Cardiac septum (tissue), 1 donor: ENCODE data around the gene RAVER1. TPM values are rescaled to one million over a fixed set of nuclear protein-coding genes. Genes with fewer than 3 reads are reported as not detected.

Experiments
- DNase-seq: peaks from one replicate; pipeline ENCODE4 v3.0.0-alpha.2; 2020; ENCODE audit warnings: low spot score
- intact Hi-C: fragments of 100-400 bp; cut with DNase I; formaldehyde crosslinking; loops from one replicate; pipeline ENCODE4 v1.14.0; 2022
- total RNA-seq: library from RNA; stranded (reverse); fragmentation: NEBNext Ultra II Directional; extraction: Animal tissue kit (Norgen Biotek cat#: 25700); gene quantifications from one replicate; pipeline ENCODE4 v1.2.1, GENCODE V29; 2021
- donor health status: DM: no; HTN: no; CAD: no.

The RAVER1 gene
- total RNA-seq, 1 donor from 2014 or later: 17.8 TPM

DNA sequence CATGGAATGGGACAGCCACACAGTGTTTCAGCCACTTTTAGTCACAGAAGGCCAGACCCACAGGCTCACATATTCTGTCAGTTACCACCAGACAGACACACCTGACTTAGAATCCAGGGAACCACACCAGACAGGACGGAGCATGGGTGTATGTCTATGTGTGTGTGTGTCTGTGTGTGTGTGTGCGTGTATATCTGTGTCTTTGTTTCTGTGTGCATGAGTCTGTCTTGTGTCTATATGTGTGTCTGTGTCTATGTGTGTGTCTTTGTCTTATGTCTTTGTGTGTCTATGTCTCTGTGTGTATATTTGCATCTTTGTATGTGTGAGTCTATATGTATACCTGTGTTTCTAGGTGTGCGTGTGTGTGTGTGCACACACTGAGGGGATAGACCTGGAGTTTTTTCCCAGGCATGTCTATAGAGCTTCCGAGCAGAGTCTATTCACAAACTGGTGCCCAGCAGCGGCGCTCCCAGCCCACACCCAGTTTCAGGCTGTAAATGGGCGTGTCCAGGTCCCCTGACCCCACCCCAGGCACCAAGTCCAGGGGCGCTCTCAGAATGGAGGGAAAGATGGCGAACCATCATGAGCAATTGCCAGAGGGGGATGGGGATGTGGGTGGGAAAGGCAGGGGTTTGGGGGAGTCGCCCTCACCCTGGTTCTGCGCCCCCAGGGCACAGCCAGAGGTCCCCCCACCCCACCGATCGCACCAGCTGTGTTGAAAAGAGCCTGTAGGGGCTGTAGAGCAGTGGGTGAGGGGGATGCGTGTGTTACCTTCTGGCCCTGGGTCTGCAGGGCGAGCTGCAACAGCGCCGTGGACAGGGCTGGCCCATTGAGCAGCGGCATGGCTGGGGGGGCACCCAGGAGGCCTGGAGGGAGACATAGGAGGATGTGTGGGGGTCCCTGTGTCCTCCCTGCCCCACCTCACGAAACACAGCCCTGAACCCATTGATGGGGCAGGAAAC is 11.2 kb downstream of the RAVER1 start:
- no peak for DNase-seq
- intact Hi-C loops: no loop called here

GRCh38 chr19:10321417-10321797 is 11.9 kb downstream of the RAVER1 start:
- intact Hi-C loops: no loop called here
- no peak for DNase-seq

GRCh38 chr19:10320602-10321416 is 12.5 kb downstream of the RAVER1 start:
- intact Hi-C loops: no loop called here
- DNase-seq: no peak

DNA sequence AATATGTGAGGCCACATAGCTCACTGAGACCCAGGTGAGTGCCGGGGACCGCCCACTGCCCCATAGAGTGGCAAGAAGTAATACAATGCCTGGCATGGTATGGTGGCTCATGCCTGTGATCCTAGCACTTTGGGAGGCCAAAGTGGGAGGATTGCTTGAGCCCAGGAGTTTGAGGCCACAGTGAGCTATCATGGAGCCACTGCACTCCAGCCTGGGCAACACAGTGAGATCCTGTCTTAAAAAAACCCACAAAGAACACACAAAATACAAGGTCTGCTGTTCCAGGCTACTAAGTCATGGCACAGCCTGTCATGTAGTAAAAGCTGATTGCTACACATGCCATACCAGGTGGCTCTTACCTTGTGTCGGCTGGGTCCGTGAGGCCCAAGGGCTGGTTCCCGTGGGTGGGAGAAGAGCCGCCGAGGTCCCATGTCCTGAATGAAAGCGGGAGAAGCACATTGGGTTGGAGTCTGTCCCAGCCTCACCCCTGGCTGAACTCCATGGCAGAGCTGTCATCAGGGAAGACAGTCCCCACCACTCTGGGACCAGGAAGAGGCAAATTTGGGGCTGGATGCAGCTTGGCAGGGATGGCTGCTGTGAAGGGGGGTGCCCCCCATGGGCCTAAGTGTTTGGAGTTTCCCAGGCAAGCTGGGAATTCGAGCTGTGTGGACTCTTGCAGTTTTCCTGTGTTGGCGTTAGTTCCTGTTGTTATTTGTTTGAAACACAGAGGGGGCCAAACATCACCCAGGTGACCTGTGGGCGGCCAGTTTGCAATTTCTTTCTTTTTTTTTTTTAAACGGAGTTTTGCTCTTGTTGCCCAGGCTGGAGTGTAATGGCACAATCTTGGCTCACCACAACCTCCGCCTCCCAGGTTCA is 14.3 kb downstream of the RAVER1 start:
- DNase-seq: no peak
- intact Hi-C loops: no loop called here

GRCh38 chr19:10317857-10318462 is 15.4 kb downstream of the RAVER1 start:
- no peak for DNase-seq
- intact Hi-C loops: no loop called here

- no peak for DNase-seq
- intact Hi-C loops: no loop called here
Measured at GRCh38 chr19:10317045-10317856, 16.1 kb downstream of the RAVER1 start.

DNA sequence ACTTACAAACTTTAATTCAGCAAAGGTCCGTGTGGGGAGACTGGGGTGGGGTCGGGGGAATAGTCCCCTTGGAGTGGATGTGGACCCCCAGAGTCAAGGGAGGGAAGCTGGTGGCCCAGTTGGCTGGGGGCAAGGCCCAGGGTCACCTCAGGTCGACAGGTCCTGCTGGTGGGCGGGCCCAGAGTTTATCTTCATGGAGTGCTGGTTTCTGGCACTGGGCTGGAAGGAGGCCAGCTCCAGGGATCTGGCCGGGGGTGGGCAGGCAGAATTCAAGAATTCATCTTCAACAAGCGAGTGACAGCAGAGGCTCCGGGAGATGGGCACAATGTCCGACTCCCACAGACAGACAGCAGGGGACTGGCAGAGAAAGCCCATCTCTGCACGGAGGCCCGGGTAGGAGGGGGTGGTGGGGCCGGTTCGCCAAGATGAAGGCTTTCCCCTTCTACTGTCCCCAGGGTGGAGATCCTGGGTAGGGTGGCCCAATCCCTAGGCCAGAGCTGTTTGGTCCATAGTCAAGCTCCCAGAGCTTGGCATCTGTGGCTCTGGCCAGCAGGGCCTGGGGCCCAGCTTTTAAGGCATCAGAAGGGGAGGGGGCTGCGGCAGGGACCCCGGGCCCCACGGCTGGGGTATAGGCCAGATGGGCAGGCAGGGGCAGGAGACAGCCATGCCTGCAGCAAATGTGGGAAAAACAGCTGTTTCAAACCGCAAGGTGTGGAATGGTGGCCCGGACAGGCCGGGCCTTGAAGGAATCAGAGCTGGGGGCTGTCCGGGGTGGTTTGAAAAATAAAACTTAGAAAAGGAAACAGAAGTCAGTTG is 16.9 kb downstream of the RAVER1 start:
- intact Hi-C loops: no loop called here
- DNase-seq: no peak

GRCh38 chr19:10315335-10316214 is 17.8 kb downstream of the RAVER1 start, which contains the start of gene FDX2:
TSS of gene FDX2 (minus strand) at chr19:10316015. CDS start at chr19:10315996, 19 bp downstream.
- intact Hi-C loops: no loop called here

DNA sequence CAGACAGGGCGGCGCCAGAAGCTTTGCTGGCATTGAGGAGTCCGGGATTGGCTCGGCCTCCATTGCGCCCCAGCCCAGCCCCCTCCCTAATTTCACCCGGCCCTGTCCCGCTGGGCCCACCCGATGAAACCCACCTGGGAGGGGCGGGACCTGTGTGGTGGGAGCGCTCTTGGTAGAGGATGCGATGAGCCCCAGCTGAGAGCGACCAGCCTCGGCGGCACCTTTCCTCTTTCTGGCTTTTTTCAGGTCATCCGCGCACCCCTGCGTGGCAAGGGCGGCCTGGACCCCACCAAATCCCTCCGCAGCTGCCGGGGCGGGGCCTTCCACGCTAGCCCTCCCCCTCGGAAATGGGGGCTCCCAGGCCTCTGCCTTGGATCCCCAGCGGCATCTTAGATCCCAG is 23.9 kb downstream of the RAVER1 start, which contains the start of gene ZGLP1:
TSS of gene ZGLP1 (minus strand) at position 393 of the 400 bp plus-strand sequence.
- DNase-seq: no peak
- intact Hi-C loops: no loop called here

More at GRCh38 chr19:10315335-10316214, 17.8 kb downstream of the RAVER1 start, which contains the start of gene FDX2:
- DNase-seq: peak; percentile 94

- intact Hi-C loops: no loop called here
- no peak for DNase-seq
Measured at GRCh38 chr19:10306327-10306726, 27.0 kb downstream of the RAVER1 start.

DNA sequence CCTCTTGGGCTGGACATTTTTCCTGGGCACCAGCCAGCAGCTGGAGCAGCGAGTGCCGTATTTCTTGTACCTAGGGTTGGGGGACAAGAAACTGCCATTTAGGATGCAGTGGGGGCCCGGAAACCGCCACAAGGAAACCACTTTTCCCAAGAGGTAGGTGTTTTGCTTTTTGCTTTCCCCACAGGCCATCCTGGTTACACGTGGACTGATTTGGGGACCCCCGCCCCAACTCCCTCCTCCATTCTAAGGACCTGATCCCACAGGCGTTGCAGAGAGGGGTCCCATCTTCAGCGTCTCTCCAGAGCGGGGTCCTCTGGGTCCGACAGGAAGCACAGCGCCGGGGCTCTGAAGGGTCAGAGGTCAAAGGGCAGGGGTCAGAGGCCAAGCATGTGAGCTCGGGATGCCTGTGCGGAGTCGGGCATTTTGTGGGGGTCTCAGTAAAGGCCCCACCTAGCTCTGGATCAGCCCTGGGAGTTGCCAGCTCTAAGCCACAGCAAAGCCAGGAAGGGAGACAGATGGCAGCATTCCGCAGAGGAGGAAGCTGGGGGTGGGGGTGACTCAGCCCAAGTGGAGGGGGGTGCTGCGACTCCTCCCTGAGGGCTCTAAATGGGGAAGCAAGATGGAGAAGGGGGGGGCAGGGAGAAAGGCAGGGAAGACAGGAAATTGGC is 28.1 kb downstream of the RAVER1 start:
- no peak for DNase-seq
- intact Hi-C loops: no loop called here

GRCh38 chr19:10299545-10300458 is 33.5 kb downstream of the RAVER1 start:
- intact Hi-C loops: no loop called here
- no peak for DNase-seq

GRCh38 chr19:10295847-10296591 is 37.3 kb downstream of the RAVER1 start:
- intact Hi-C loops: no loop called here
- no peak for DNase-seq

GRCh38 chr19:10295305-10295846 is 38.0 kb downstream of the RAVER1 start:
- no peak for DNase-seq
- intact Hi-C loops: no loop called here
